Measurements from ENCODE around the gene CCDC88C.

- no peak for TF ChIP-seq POLR2A (IDR thresholded peaks at IDR 0.05)
- TF ChIP-seq CTCF (IDR thresholded peaks at IDR 0.05), result no peak
Measured at GRCh38 chr14:91380610-91381371, 36.8 kb downstream of the CCDC88C start.
